Colonic mucosa (tissue), 4 donors: ENCODE results near the gene GUCA2B. TPM values are rescaled to one million over a fixed set of nuclear protein-coding genes. Genes with fewer than 3 reads are reported as not detected.

Experiments
- DNase-seq: peaks from one replicate; pipeline ENCODE4 v3.0.0-alpha.2; 2020
- H3K27ac ChIP-seq: fragments of 200-600 bp; one replicate; pipeline ENCODE4 v1.8.0; 2021
- H3K27me3 ChIP-seq: fragments of 200-600 bp; one replicate; pipeline ENCODE4 v1.8.0; 2021
- H3K36me3 ChIP-seq: fragments of 200-600 bp; one replicate; pipeline ENCODE4 v1.8.0; 2021
- H3K4me1 ChIP-seq: fragments of 200-600 bp; one replicate; pipeline ENCODE4 v1.8.0; 2021; ENCODE audit warnings: mild to moderate bottlenecking
- H3K4me3 ChIP-seq: fragments of 200-600 bp; one replicate; pipeline ENCODE4 v1.8.0; 2021
- H3K9ac ChIP-seq, 2 donors: one replicate each; pipeline ENCODE4 v1.7.0; 2013; ENCODE audit warnings: control low read depth in 2 of 2, low read depth in 2 of 2, low read length in 2 of 2
- H3K9me3 ChIP-seq: fragments of 200-600 bp; one replicate; pipeline ENCODE4 v1.8.0; 2021
- intact Hi-C: fragments of 100-400 bp; cut with DNase I; formaldehyde crosslinking; loops from one replicate; pipeline ENCODE4 v1.14.1; 2022
- total RNA-seq, 2 donors: library from RNA; stranded (reverse); fragmentation: NEBNext Ultra II Directional in 1 of 2; extraction: Animal tissue kit (Norgen Biotek cat#: 25700) in 1 of 2; gene quantifications; one replicate each; pipeline ENCODE4 v1.2.1, GENCODE V29; 2021
- TF ChIP-seq, protein P1 (sequence below): fragments of 200-600 bp; IDR thresholded peaks from one replicate; pipeline ENCODE4 v1.8.0; 2022; ENCODE audit warnings: antibody characterized with exemption, mild to moderate bottlenecking
- donor health status: healthy.
- donor health status: DM: no; HTN: no; CAD: no.
- donor health status: DM: no; HTN: no; CAD: no.

The GUCA2B gene
- total RNA-seq, 2 donors from 2014 or later = 27.7 to 44.5 TPM

DNA sequence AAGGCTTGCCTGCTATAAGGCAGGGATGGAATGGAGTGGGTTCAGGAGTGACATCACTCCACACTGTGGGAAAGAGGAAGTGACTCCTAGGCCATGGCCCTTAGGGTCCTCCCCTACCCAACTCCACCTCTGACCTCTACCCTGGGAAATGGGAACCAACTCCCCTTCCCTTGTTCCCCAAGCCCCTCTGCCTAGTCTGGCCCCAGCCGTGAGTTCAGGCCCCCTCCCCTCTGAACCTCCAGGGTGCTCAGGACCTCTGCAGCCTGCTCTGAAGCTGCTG lies 15.1 kb downstream of the GUCA2B start:
- no peak overlapping the region for H3K9ac ChIP-seq
- H3K27ac ChIP-seq = peak overlapping the region; percentile 22
- H3K9me3 ChIP-seq = no peaks in the 10 kb centered on the region
- no peak overlapping the region for H3K4me3 ChIP-seq
- H3K27me3 ChIP-seq = no peaks in the 10 kb centered on the region
- no peaks in the 10 kb centered on the region for H3K36me3 ChIP-seq
- TF ChIP-seq, protein P1, sequence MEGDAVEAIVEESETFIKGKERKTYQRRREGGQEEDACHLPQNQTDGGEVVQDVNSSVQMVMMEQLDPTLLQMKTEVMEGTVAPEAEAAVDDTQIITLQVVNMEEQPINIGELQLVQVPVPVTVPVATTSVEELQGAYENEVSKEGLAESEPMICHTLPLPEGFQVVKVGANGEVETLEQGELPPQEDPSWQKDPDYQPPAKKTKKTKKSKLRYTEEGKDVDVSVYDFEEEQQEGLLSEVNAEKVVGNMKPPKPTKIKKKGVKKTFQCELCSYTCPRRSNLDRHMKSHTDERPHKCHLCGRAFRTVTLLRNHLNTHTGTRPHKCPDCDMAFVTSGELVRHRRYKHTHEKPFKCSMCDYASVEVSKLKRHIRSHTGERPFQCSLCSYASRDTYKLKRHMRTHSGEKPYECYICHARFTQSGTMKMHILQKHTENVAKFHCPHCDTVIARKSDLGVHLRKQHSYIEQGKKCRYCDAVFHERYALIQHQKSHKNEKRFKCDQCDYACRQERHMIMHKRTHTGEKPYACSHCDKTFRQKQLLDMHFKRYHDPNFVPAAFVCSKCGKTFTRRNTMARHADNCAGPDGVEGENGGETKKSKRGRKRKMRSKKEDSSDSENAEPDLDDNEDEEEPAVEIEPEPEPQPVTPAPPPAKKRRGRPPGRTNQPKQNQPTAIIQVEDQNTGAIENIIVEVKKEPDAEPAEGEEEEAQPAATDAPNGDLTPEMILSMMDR = no peak
- intact Hi-C loops = no loop called here
- peaks cover 15% of the 10 kb centered on the region for H3K4me1 ChIP-seq
- no peak for DNase-seq

DNA sequence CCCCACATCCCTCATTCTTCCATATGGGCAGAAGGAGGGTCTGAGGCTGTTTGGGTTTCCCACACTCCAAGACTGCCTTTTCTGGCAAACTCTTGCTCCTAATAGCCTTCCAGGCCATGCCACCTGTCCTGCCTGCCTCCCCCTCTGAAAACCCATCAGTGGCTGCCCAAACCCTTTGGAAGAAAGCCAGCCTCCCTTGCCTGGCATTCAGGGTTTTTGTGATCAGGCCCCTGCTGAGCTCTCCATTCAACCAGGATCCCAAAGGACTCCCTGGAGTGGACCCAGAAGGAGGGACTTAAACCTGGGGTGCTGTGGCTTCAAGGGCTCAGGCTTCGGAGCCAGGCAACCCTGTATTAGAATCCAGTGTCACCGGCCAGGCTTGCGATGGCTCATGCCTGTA lies 15.6 kb downstream of the GUCA2B start:
- Histone ChIP-seq H3K27me3 (no peaks in the 10 kb centered on the region), H3K36me3 (no peaks in the 10 kb centered on the region), H3K4me1 (peaks cover 15% of the 10 kb centered on the region), H3K27ac (no peak overlapping the region), H3K4me3 (no peak overlapping the region), H3K9ac (no peak overlapping the region), H3K9me3 (no peaks in the 10 kb centered on the region)
- DNase-seq = no peak
- TF ChIP-seq, protein P1 = no peak
- intact Hi-C loops = no loop called here

DNA sequence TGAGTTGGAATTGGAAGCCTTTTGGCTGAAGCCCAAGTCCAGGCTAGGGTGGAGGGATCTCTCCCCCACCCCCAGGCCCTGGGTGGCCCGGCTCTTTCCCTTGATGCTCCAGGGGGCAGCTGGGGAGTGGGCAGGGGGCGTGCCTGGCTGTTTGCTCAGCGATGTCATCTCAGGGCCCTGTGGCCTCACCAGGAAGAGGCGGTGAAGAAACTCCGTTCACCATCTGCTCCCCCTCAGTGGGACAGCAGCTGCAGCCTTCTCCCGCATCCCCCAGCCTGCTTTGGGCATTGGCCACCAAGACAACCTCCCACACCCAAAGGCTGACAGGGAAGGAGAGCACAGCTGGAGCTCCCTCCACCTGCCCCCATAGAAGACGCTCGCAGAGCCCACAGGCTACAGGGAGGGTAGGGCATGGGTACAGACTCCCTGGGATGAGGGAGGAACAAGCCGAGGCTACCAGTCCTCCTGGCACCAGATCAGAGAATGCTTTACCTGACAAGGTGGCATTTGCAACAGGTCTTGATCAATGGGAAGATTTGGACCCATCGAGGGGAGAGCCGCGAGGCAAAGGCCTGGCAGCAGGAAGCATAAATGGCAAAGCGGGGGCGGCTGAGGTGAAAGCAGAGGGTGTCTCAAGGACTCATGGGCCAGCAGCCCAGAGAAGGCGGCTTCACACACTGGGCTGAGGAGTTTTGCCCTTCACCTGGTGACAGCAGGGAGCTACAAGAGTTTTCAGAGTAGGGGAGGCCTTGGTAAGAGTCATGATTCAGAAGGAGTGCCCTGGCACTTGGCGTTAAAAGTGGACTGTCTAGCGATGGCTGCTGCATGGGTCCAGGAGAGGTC lies 17.8 kb downstream of the GUCA2B start:
- TF ChIP-seq, protein P1 = no peak
- H3K9ac ChIP-seq = no peak overlapping the region
- no peaks in the 10 kb centered on the region for H3K36me3 ChIP-seq
- no peak for DNase-seq
- H3K27me3 ChIP-seq = no peaks in the 10 kb centered on the region
- H3K4me3 ChIP-seq = no peak overlapping the region
- no peaks in the 10 kb centered on the region for H3K9me3 ChIP-seq
- peaks cover 15% of the 10 kb centered on the region for H3K4me1 ChIP-seq
- H3K27ac ChIP-seq = no peak overlapping the region
- intact Hi-C loops = no loop called here

DNA sequence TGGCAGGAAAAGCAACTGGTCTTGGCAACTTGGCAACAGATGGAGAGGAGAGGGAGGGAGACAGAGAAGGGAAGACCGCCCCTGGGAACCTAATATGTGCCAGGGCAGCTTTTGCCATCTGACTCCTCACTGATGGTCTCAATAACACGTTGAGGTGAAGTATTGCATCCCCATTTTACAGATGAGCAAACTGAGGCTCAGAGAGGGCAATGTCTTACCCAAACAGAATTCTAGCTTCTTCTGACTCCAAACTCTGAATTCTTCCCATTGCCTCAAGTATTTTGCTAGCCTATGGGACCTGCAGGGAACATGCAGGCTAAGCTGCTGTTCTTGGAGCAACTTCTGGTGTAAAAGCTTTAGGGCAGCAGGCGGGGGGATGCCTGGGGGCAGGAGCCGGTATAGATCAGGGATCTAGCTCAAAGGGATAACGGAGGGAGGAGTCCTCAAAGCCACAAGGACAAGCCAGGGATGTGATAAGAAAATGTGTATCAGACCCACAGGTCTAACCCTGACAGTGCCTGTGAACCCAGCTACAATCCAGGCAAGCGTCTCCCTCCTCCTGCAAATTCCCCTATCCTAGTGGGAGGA lies 18.6 kb downstream of the GUCA2B start:
- intact Hi-C loops = no loop called here
- H3K27ac ChIP-seq = no peak overlapping the region
- H3K4me3 ChIP-seq = no peak overlapping the region
- H3K36me3 ChIP-seq = no peaks in the 10 kb centered on the region
- H3K27me3 ChIP-seq = no peaks in the 10 kb centered on the region
- no peaks in the 10 kb centered on the region for H3K9me3 ChIP-seq
- H3K9ac ChIP-seq = no peak overlapping the region
- H3K4me1 ChIP-seq = peaks cover 15% of the 10 kb centered on the region
- no peak for DNase-seq
- TF ChIP-seq, protein P1 = no peak

DNA sequence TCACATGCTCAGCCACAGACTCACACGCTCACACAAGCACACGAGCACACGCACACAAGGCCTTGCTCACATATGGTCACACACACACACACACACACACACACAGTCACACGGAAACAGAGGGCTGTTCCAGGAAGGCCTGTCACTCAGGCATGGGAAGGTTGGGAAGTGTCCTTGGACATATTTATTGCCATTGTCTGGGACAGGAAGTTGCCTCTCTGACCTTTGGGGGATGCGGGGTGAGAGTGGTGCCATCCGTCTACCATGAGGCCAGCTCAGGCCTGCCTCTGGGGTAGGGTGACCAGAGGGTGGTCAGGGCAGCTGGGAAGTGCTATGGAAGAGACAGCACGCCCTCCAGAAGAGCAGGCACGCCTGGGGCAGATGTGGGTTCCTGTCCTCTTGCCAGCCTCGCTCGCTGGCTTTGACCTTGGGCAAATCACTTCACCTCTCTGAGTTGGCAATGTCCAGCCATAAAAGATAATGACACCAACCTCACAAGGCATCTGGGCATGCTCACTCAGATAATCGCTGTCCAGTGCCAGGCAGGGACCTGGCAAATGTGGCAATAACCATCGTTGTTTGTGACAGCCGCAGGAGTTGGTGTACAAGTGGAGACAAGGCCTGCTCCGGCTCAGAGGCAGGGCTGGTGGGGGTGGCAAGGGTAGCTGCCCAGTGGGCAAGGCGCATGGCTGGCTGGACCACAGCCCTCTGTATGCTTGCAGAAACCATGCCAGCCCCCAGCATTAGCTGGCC lies 19.3 kb downstream of the GUCA2B start:
- H3K27me3 ChIP-seq = no peaks in the 10 kb centered on the region
- no peaks in the 10 kb centered on the region for H3K36me3 ChIP-seq
- no peaks in the 10 kb centered on the region for H3K9me3 ChIP-seq
- peak; percentile 59 for DNase-seq
- peak overlapping the region; percentile 38 to 46 for H3K9ac ChIP-seq
- TF ChIP-seq, protein P1 = no peak
- peak overlapping the region; percentile 64 for H3K27ac ChIP-seq
- H3K4me1 ChIP-seq = peaks cover 15% of the 10 kb centered on the region
- intact Hi-C loops = no loop called here
- H3K4me3 ChIP-seq = no peak overlapping the region
